K562 (cell line): ENCODE results near the gene SCMH1. TPM values are rescaled to one million over a fixed set of nuclear protein-coding genes. Genes with fewer than 3 reads are reported as not detected.

Source experiments
- CREB1 ChIP-seq, 2 experiments: sonication (generic) in 1 of 2; formaldehyde crosslinking in 1 of 2; IDR thresholded peaks; 2 replicates each; pipeline versions ENCODE4 v1.6.1 to v1.8.0; 2012 to 2022; ENCODE audit warnings: inconsistent platforms in 1 of 2, mild to moderate bottlenecking in 1 of 2, missing genetic modification reagents in 1 of 2, moderate library complexity in 1 of 2
- EHMT2 ChIP-seq: fragments of 450-650 bp; IDR thresholded peaks from 2 replicates; pipeline ENCODE4 v1.6.1; 2018; ENCODE audit warnings: antibody characterized with exemption
- FOXK2 ChIP-seq, 2 experiments: fragments of 450-650 bp; IDR thresholded peaks in 1 of 2; conservative IDR thresholded peaks in 1 of 2; 2 replicates each; pipeline ENCODE4 v1.6.1; 2016; ENCODE audit warnings: low read depth in 2 of 2, mild to moderate bottlenecking in 1 of 2
- HNRNPLL ChIP-seq: fragments of 200-400 bp; formaldehyde crosslinking; IDR thresholded peaks from 2 replicates; pipeline ENCODE4 v1.6.1; 2017; ENCODE audit warnings: low read length, low read depth, mild to moderate bottlenecking; ENCODE audit not compliant: poor library complexity, severe bottlenecking
- HOXB6 ChIP-seq: fragments of 250-450 bp; sonication (Bioruptor Pico); IDR thresholded peaks from 2 replicates; pipeline ENCODE4 v1.5.1; 2022; ENCODE audit warnings: mild to moderate bottlenecking, borderline replicate concordance
- MED1 ChIP-seq: sonication (generic); formaldehyde crosslinking; IDR thresholded peaks from 2 replicates; pipeline ENCODE4 v1.8.1; 2023; ENCODE audit warnings: missing genetic modification reagents, borderline replicate concordance
- NCOA2 ChIP-seq, 2 experiments: fragments of 450-650 bp; IDR thresholded peaks; 2 replicates each; pipeline ENCODE4 v1.6.1; 2018; ENCODE audit warnings: mild to moderate bottlenecking in 2 of 2, moderate library complexity in 1 of 2; ENCODE audit not compliant: partially characterized antibody in 2 of 2
- PRPF4 ChIP-seq: fragments of 200-400 bp; formaldehyde crosslinking; IDR thresholded peaks from one replicate; pipeline ENCODE4 v1.6.1; 2017; ENCODE audit warnings: low read length, low read depth, mild to moderate bottlenecking; ENCODE audit not compliant: insufficient read depth, poor library complexity, severe bottlenecking
- RBM17 ChIP-seq: fragments of 200-400 bp; formaldehyde crosslinking; IDR thresholded peaks from 2 replicates; pipeline ENCODE4 v1.6.1; 2017; ENCODE audit warnings: low read depth, mild to moderate bottlenecking, low read length, borderline replicate concordance
- RNF219 ChIP-seq: fragments of 250-450 bp; sonication (Bioruptor Pico); IDR thresholded peaks from 2 replicates; pipeline ENCODE4 v1.5.0; 2022; ENCODE audit warnings: mild to moderate bottlenecking
- SRSF1 ChIP-seq: fragments of 200-400 bp; formaldehyde crosslinking; IDR thresholded peaks from 2 replicates; pipeline ENCODE4 v1.6.1; 2017; ENCODE audit warnings: mild to moderate bottlenecking, low read depth, low read length, moderate library complexity
- SRSF3 ChIP-seq: fragments of 200-400 bp; formaldehyde crosslinking; IDR thresholded peaks from 2 replicates; pipeline ENCODE4 v1.6.1; 2016; ENCODE audit warnings: mild to moderate bottlenecking, low read length, moderate library complexity; ENCODE audit not compliant: insufficient read depth
- ZBTB40 ChIP-seq, 2 experiments: fragments of 450-650 bp in 1 of 2; sonication (generic) in 1 of 2; formaldehyde crosslinking in 1 of 2; IDR thresholded peaks; 2 replicates each; pipeline versions ENCODE4 v1.7.1 to v1.9.0; 2016 to 2022; ENCODE audit warnings: inconsistent platforms in 1 of 2, mild to moderate bottlenecking in 1 of 2, missing genetic modification reagents in 1 of 2
- ZNF77 ChIP-seq: fragments of 250-450 bp; sonication (Bioruptor Pico); IDR thresholded peaks from 2 replicates; pipeline ENCODE4 v1.5.0; 2020
- polyA plus RNA-seq, 8 experiments: library from polyadenylated mRNA; depleted of rRNA in 4 of 8; stranded (reverse) in 5 of 8; unstranded in 3 of 8; fragments of >200 nt; fragmentation: Nextera tagmentation in 2 of 8; fragmentation: Illumina TruSeq in 1 of 8; extraction: Ambion mirVana in 2 of 8; extraction: Trizol in 1 of 8; gene quantifications; 2 replicates each; pipeline versions ENCODE4 v1.2.1 to v1.2.3, GENCODE V29; 2011 to 2014; ENCODE audit warnings: inconsistent platforms in 1 of 8, missing spikeins in 1 of 8
- total RNA-seq, 7 experiments: library from RNA; depleted of rRNA in 6 of 7; stranded (reverse); fragments of >200 nt in 6 of 7; fragmentation: Illumina TruSeq in 2 of 7; extraction: Trizol in 2 of 7; gene quantifications; 2 replicates each; pipeline versions ENCODE4 v1.2.1 to v1.2.3, GENCODE V29; 2011 to 2021; ENCODE audit warnings: low replicate concordance in 1 of 7
- TF ChIP-seq, protein P1 (sequence below): sonication (generic); formaldehyde crosslinking; IDR thresholded peaks from 2 replicates; pipeline ENCODE4 v1.5.0; 2020; ENCODE audit warnings: missing genetic modification reagents

Gene SCMH1
- total and polyA plus RNA-seq, 9 of the 15 experiments (the other 6 are each of a cell fraction or from before 2014, with no cell fraction given): 8.5 to 37.0 (median 26.8) TPM

DNA sequence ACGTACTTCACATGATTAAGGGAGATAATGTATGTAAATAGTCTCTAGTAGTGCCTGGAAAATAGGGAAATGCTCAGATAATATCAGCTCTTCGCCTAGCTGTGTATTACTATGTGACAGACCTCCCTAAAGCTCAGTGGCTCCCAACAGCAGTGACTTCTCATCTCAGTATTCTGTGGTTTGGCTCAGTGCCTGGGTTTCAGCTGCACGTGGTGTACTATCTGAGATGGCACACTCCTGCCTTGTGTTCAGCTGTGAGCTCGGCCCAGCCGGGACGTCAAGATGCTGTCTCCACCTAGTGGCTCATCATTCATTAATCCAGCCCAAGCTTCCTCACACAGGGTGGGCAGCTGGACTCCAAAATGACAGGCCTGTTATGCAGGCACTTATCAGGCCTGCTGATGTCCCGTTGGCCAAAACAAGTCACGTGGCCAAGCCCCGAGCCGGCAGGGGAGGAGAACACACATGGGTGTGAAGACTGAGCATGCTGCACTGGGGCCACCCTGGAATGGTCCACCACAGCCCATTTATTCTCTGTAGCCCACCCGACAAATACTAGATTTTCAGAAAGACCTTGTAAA lies 238.4 kb downstream of the SCMH1 start (continued):
- TF ChIP-seq FOXK2 (conservative IDR thresholded peaks at IDR 0.05 in 1 of 2, IDR thresholded peaks at IDR 0.05 in 1 of 2; ENCODE audit: low read depth in 2 of 2) (peak; percentile 97 to 98), ZBTB40 (IDR thresholded peaks at IDR 0.05) (no peak), ZBTB40 (CRISPR knock-in tag; IDR thresholded peaks at IDR 0.05) (no peak), HNRNPLL (no peak), CREB1 (IDR thresholded peaks at IDR 0.05) (peak; percentile 68; the same call in 1 of the 2 replicates), CREB1 (CRISPR knock-in tag; IDR thresholded peaks at IDR 0.05) (peak; percentile 82), ZNF77 (CRISPR knock-in tag) (no peak), SRSF3 (no peak), SRSF1 (no peak), RNF219 (CRISPR knock-in tag) (no peak), NCOA2 (IDR thresholded peaks at IDR 0.05; ENCODE audit: partially characterized antibody in 2 of 2) (peak in 1 of 2 experiments; percentile 86), RBM17 (no peak), PRPF4 (no peak), MED1 (CRISPR knock-in tag) (no peak), HOXB6 (CRISPR knock-in tag) (peak; percentile 65; the same call in 1 of the 2 replicates), EHMT2 (no peak)
- TF ChIP-seq, protein P1, sequence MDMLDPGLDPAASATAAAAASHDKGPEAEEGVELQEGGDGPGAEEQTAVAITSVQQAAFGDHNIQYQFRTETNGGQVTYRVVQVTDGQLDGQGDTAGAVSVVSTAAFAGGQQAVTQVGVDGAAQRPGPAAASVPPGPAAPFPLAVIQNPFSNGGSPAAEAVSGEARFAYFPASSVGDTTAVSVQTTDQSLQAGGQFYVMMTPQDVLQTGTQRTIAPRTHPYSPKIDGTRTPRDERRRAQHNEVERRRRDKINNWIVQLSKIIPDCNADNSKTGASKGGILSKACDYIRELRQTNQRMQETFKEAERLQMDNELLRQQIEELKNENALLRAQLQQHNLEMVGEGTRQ (CRISPR knock-in tag): peak; percentile 88
